ENCODE data around the gene ABCA1.

ABCA1 gene

GRCh38 chr9:104895572-104895971 is 32.4 kb downstream of the ABCA1 start:
- Histone ChIP-seq H3K9me3 (ENCODE audit: control insufficient read depth, low read length) (no peaks in the 10 kb centered on the region), H3K4me2 (ENCODE audit: low read length) (no peak overlapping the region), H2AFZ (no peak overlapping the region), H3K9ac (no peak overlapping the region), H3K27me3 (ENCODE audit: control insufficient read depth, insufficient read depth, low read length) (no peaks in the 10 kb centered on the region), H3K4me3 (ENCODE audit: low read depth, low read length) (no peak overlapping the region), H3K27ac (no peak overlapping the region), H3K4me1 (no peaks in the 10 kb centered on the region), H3K79me2 (no peaks in the 10 kb centered on the region), H3K36me3 (ENCODE audit: control insufficient read depth, insufficient read depth, low read length) (no peaks in the 10 kb centered on the region)
- no peak for TF ChIP-seq CTCF (IDR thresholded peaks at IDR 0.05)

GRCh38 chr9:104892701-104893100 is 35.3 kb downstream of the ABCA1 start:
- Histone ChIP-seq H3K4me1 (no peaks in the 10 kb centered on the region), H3K27ac (no peak overlapping the region)

GRCh38 chr9:104890433-104890770 is 37.6 kb downstream of the ABCA1 start:
- H3K4me3 ChIP-seq (ENCODE audit: low read depth, low read length) = no peak overlapping the region
- TF ChIP-seq CTCF (IDR thresholded peaks at IDR 0.05) = no peak
- no peaks in the 10 kb centered on the region for H3K27me3 ChIP-seq (ENCODE audit: control insufficient read depth, insufficient read depth, low read length)
- no peaks in the 10 kb centered on the region for H3K9me3 ChIP-seq (ENCODE audit: control insufficient read depth, low read length)
- H3K9ac ChIP-seq = no peak overlapping the region
- no peak overlapping the region for H3K4me2 ChIP-seq (ENCODE audit: low read length)
- no peak overlapping the region for H3K27ac ChIP-seq
- no peaks in the 10 kb centered on the region for H3K36me3 ChIP-seq (ENCODE audit: control insufficient read depth, insufficient read depth, low read length)
- no peaks in the 10 kb centered on the region for H3K4me1 ChIP-seq
- H2AFZ ChIP-seq = no peak overlapping the region
- no peaks in the 10 kb centered on the region for H3K79me2 ChIP-seq

More at GRCh38 chr9:104892701-104893100, 35.3 kb downstream of the ABCA1 start:
- Histone ChIP-seq H3K9me3 (ENCODE audit: control insufficient read depth, low read length) (no peaks in the 10 kb centered on the region), H3K27me3 (ENCODE audit: control insufficient read depth, insufficient read depth, low read length) (no peaks in the 10 kb centered on the region), H2AFZ (no peak overlapping the region), H3K4me3 (ENCODE audit: low read depth, low read length) (no peak overlapping the region), H3K79me2 (no peaks in the 10 kb centered on the region), H3K9ac (no peak overlapping the region), H3K4me2 (ENCODE audit: low read length) (no peak overlapping the region), H3K36me3 (ENCODE audit: control insufficient read depth, insufficient read depth, low read length) (no peaks in the 10 kb centered on the region)
- TF ChIP-seq CTCF (IDR thresholded peaks at IDR 0.05) = no peak

GRCh38 chr9:104885818-104886709 is 41.9 kb downstream of the ABCA1 start:
- Histone ChIP-seq H3K4me3 (ENCODE audit: low read depth, low read length) (no peak overlapping the region), H2AFZ (no peak overlapping the region), H3K4me2 (ENCODE audit: low read length) (no peak overlapping the region), H3K4me1 (no peaks in the 10 kb centered on the region), H3K27me3 (ENCODE audit: control insufficient read depth, insufficient read depth, low read length) (no peaks in the 10 kb centered on the region), H3K9ac (no peak overlapping the region), H3K36me3 (ENCODE audit: control insufficient read depth, insufficient read depth, low read length) (no peaks in the 10 kb centered on the region), H3K79me2 (no peaks in the 10 kb centered on the region), H3K27ac (no peak overlapping the region), H3K9me3 (ENCODE audit: control insufficient read depth, low read length) (no peaks in the 10 kb centered on the region)
- no peak for TF ChIP-seq CTCF (IDR thresholded peaks at IDR 0.05)

GRCh38 chr9:104883169-104883568 is 44.8 kb downstream of the ABCA1 start:
- Histone ChIP-seq H3K27ac (no peak overlapping the region), H3K4me3 (ENCODE audit: low read depth, low read length) (no peak overlapping the region), H3K27me3 (ENCODE audit: control insufficient read depth, insufficient read depth, low read length) (no peaks in the 10 kb centered on the region), H3K4me1 (no peaks in the 10 kb centered on the region), H3K4me2 (ENCODE audit: low read length) (no peak overlapping the region), H3K9me3 (ENCODE audit: control insufficient read depth, low read length) (no peaks in the 10 kb centered on the region), H3K79me2 (no peaks in the 10 kb centered on the region), H2AFZ (no peak overlapping the region), H3K9ac (no peak overlapping the region), H3K36me3 (ENCODE audit: control insufficient read depth, insufficient read depth, low read length) (no peaks in the 10 kb centered on the region)
- TF ChIP-seq CTCF (IDR thresholded peaks at IDR 0.05) = no peak
